Erythroblast (primary cell): Measurements from ENCODE around the gene AFDN.

ENCODE experiments used
- GATA1 ChIP-seq: IDR thresholded peaks from 2 replicates; pipeline ENCODE4 v1.6.1; 2011; ENCODE audit warnings: low read depth, mild to moderate bottlenecking, control low read depth, low read length, moderate library complexity
- POLR2A ChIP-seq: IDR thresholded peaks from 2 replicates; pipeline ENCODE4 v1.6.1; 2011; ENCODE audit warnings: mild to moderate bottlenecking, low read length

GRCh38 chr6:167858086-167858591 is 31.4 kb downstream of the AFDN start:
- no peak for TF ChIP-seq POLR2A
- no peak for TF ChIP-seq GATA1
